ENCODE measurements around the gene MTERF2.

Gene MTERF2

GRCh38 chr12:106942775-106943174 lies 44.2 kb downstream of the MTERF2 start:
- no peak overlapping the region for H3K4me3 ChIP-seq (ENCODE audit: low read depth, low read length)
- DNase-seq (ENCODE audit: low read depth), result no peak
- TF ChIP-seq CTCF (IDR thresholded peaks at IDR 0.05; ENCODE audit: low read depth, low read length) (no peak), POLR2A (IDR thresholded peaks at IDR 0.05; ENCODE audit: extremely low read depth, insufficient read length) (no peak), MAX (IDR thresholded peaks at IDR 0.05; ENCODE audit: low read depth, low read length) (no peak), MYC (IDR thresholded peaks at IDR 0.05; ENCODE audit: low read depth, low read length) (no peak)

GRCh38 chr12:106941481-106942156 lies 45.3 kb downstream of the MTERF2 start:
- TF ChIP-seq CTCF (IDR thresholded peaks at IDR 0.05; ENCODE audit: low read depth, low read length) (no peak), MAX (IDR thresholded peaks at IDR 0.05; ENCODE audit: low read depth, low read length) (no peak), MYC (IDR thresholded peaks at IDR 0.05; ENCODE audit: low read depth, low read length) (no peak), POLR2A (IDR thresholded peaks at IDR 0.05; ENCODE audit: extremely low read depth, insufficient read length) (no peak)
- no peak overlapping the region for H3K4me3 ChIP-seq (ENCODE audit: low read depth, low read length)
- no peak for DNase-seq (ENCODE audit: low read depth)

- no peak overlapping the region for H3K4me3 ChIP-seq (ENCODE audit: low read depth, low read length)
- no peak for DNase-seq (ENCODE audit: low read depth)
- TF ChIP-seq MYC (IDR thresholded peaks at IDR 0.05; ENCODE audit: low read depth, low read length), result no peak
- no peak for TF ChIP-seq MAX (IDR thresholded peaks at IDR 0.05; ENCODE audit: low read depth, low read length)
- TF ChIP-seq POLR2A (IDR thresholded peaks at IDR 0.05; ENCODE audit: extremely low read depth, insufficient read length), result no peak
- TF ChIP-seq CTCF (IDR thresholded peaks at IDR 0.05; ENCODE audit: low read depth, low read length), result no peak
Observed at GRCh38 chr12:106934277-106934676, 52.7 kb downstream of the MTERF2 start.

Measured in NB4 (cell line).